Measurements from ENCODE around the gene HEMGN. TPM values are rescaled to one million over a fixed set of nuclear protein-coding genes. Genes with fewer than 3 reads are reported as not detected.

The HEMGN gene
- total RNA-seq, 4 donors from 2014 or later, result not detected

GRCh38 chr9:97981846-97982682 is 44.1 kb upstream of the HEMGN start:
- 31 to 33% methylated on average over 10 to 15 of the region's 15 CpGs for WGBS, 2 donors (ENCODE audit: low coverage in 1 of 2)

GRCh38 chr9:97980918-97981845 is 43.2 kb upstream of the HEMGN start:
- Histone ChIP-seq H3K27ac (peak overlapping the region; percentile 13 to 100 (median 78)), H3K36me3 (no peaks in the 10 kb centered on the region), H3K4me1 (peaks cover 19 to 34% (median 27%) of the 10 kb centered on the region in 4 donors), H3K9me3 (no peaks in the 10 kb centered on the region), H3K4me3 (no peak overlapping the region), H3K27me3 (no peaks in the 10 kb centered on the region)
- in situ Hi-C loops (cut with MboI; ENCODE audit: low pct_ligation_motif_present in 1 of 4, low pct_unique_long_range_greater_than_20kb in 1 of 4, low sequenced_read_pairs in 3 of 4), result loop anchor here in 1 of 4 donors (25.0 kb wide), 1 partner anchor 106 kb away; no protein-coding TSS in a partner anchor
- peak in 2 of 3 donors; percentile 34 to 41 for TF ChIP-seq POLR2AphosphoS5 (IDR thresholded peaks at IDR 0.05)
- TF ChIP-seq CTCF (IDR thresholded peaks at IDR 0.05), result no peak
- TF ChIP-seq EP300 (IDR thresholded peaks at IDR 0.05; ENCODE audit: low read depth), result no peak
- 61 to 64% methylated on average over 8 to 10 of the region's 10 CpGs for WGBS, 2 donors (ENCODE audit: low coverage in 1 of 2)
- DNase-seq, result peak; percentile 28
- intact Hi-C loops (cut with DNase I; ENCODE audit: low total_unique reads), result loop anchor here (5.0 to 10.0 kb wide), 3 partner anchors 54 to 76 kb away; partner anchors contain the start of genes NANS and TRMO

More at GRCh38 chr9:97981846-97982682, 44.1 kb upstream of the HEMGN start:
- Histone ChIP-seq H3K4me1 (peaks cover 26 to 43% (median 34%) of the 10 kb centered on the region in 4 donors), H3K27me3 (no peaks in the 10 kb centered on the region), H3K27ac (peak overlapping the region; percentile 97 to 100 (median 99)), H3K4me3 (peak overlapping the region; percentile 74 to 98 (median 92)), H3K9me3 (no peaks in the 10 kb centered on the region), H3K36me3 (no peaks in the 10 kb centered on the region)
- DNase-seq, result no peak
- TF ChIP-seq CTCF (IDR thresholded peaks at IDR 0.05), result no peak
- no peak for TF ChIP-seq POLR2AphosphoS5 (IDR thresholded peaks at IDR 0.05)
- no peak for TF ChIP-seq POLR2A (IDR thresholded peaks at IDR 0.05)
- TF ChIP-seq EP300 (IDR thresholded peaks at IDR 0.05; ENCODE audit: low read depth), result no peak
- intact Hi-C loops (cut with DNase I; ENCODE audit: low total_unique reads) (loop anchor here (5.0 to 10.0 kb wide), 3 partner anchors 53 to 75 kb away; partner anchors contain the start of genes NANS and TRMO), in situ Hi-C loops (cut with MboI; ENCODE audit: low pct_ligation_motif_present in 1 of 4, low pct_unique_long_range_greater_than_20kb in 1 of 4, low sequenced_read_pairs in 3 of 4) (loop anchor here in 1 of 4 donors (25.0 kb wide), 1 partner anchor 105 kb away; no protein-coding TSS in a partner anchor)

- DNase-seq, result peak; percentile 47
- in situ Hi-C loops (cut with MboI; ENCODE audit: low pct_ligation_motif_present in 1 of 4, low pct_unique_long_range_greater_than_20kb in 1 of 4, low sequenced_read_pairs in 3 of 4), result loop anchor here in 1 of 4 donors (25.0 kb wide), 1 partner anchor 107 kb away; no protein-coding TSS in a partner anchor
- H3K27ac ChIP-seq, result peak overlapping the region; percentile 13 to 100 (median 78)
- H3K36me3 ChIP-seq, result no peaks in the 10 kb centered on the region
- intact Hi-C loops (cut with DNase I; ENCODE audit: low total_unique reads), result loop anchor here (5.0 to 10.0 kb wide), 3 partner anchors 54 to 77 kb away; partner anchors contain the start of genes NANS and TRMO
- no peaks in the 10 kb centered on the region for H3K9me3 ChIP-seq
- peaks cover 16 to 27% (median 20%) of the 10 kb centered on the region in 4 donors for H3K4me1 ChIP-seq
- no peaks in the 10 kb centered on the region for H3K27me3 ChIP-seq
- H3K4me3 ChIP-seq, result no peak overlapping the region
- WGBS, 2 donors (ENCODE audit: low coverage in 1 of 2), result 27 to 43% methylated on average over 4 of the region's 4 CpGs
- TF ChIP-seq POLR2A (IDR thresholded peaks at IDR 0.05), result no peak
- no peak for TF ChIP-seq POLR2AphosphoS5 (IDR thresholded peaks at IDR 0.05)
- no peak for TF ChIP-seq EP300 (IDR thresholded peaks at IDR 0.05; ENCODE audit: low read depth)
- no peak for TF ChIP-seq CTCF (IDR thresholded peaks at IDR 0.05)
Measured at GRCh38 chr9:97980479-97980803, 42.5 kb upstream of the HEMGN start.
